A673 (cell line): ENCODE results near the gene ATG4B. TPM values are rescaled to one million over a fixed set of nuclear protein-coding genes. Genes with fewer than 3 reads are reported as not detected.

Experiments used
- BruUV-seq: library from RNA; stranded (reverse); fragments of 400-500 nt; replicated peaks from 2 replicates; lab custom pipeline; 2021; lab: Mats Ljungman, UMichigan
- CTCF ChIA-PET: fragments of 300-600 bp; sonication (Branson Sonifier 250); formaldehyde crosslinking; loops from one replicate; lab custom pipeline; 2022; ENCODE audit warnings: antibody characterized with exemption; lab: Charles Lee
- POLR2A ChIA-PET: fragments of 300-600 bp; sonication (Branson Sonifier 250); formaldehyde crosslinking; loops from one replicate; lab custom pipeline; 2022; ENCODE audit warnings: antibody characterized with exemption; ENCODE audit not compliant: low non-redundant PET; lab: Charles Lee
- DNase-seq: peaks from one replicate; pipeline ENCODE4 v3.0.0-alpha.2; 2015; ENCODE audit warnings: low spot score
- H3K27ac ChIP-seq: fragments of 200-600 bp; sonication (generic); 2 replicates; pipeline ENCODE4 v1.5.1; 2016; ENCODE audit warnings: mixed run types, low read depth, mild to moderate bottlenecking, mixed read lengths, antibody characterized with exemption, low read length; ENCODE audit not compliant: poor library complexity, severe bottlenecking
- H3K27me3 ChIP-seq: fragments of 200-600 bp; sonication (generic); replicated peaks from 2 replicates; pipeline ENCODE4 v1.6.1; 2017; ENCODE audit warnings: mixed run types, low read depth, mild to moderate bottlenecking, mixed read lengths, antibody characterized with exemption, low read length; ENCODE audit not compliant: insufficient read depth, poor library complexity
- H3K36me3 ChIP-seq: fragments of 200-600 bp; sonication (generic); 2 replicates; pipeline ENCODE4 v1.6.1; 2016; ENCODE audit warnings: mixed run types, mild to moderate bottlenecking, mixed read lengths, antibody characterized with exemption, low read length; ENCODE audit not compliant: insufficient read depth, poor library complexity, severe bottlenecking
- H3K4me1 ChIP-seq: fragments of 200-600 bp; sonication (generic); 2 replicates; pipeline ENCODE4 v1.6.1; 2017; ENCODE audit warnings: mixed run types, mild to moderate bottlenecking, mixed read lengths, antibody characterized with exemption, low read length; ENCODE audit not compliant: insufficient read depth, poor library complexity, severe bottlenecking
- H3K4me3 ChIP-seq: fragments of 200-600 bp; sonication (generic); 2 replicates; pipeline ENCODE4 v1.5.1; 2016; ENCODE audit warnings: low read depth, mixed run types, mild to moderate bottlenecking, mixed read lengths, low read length; ENCODE audit not compliant: poor library complexity, severe bottlenecking
- H3K9me3 ChIP-seq: fragments of 200-600 bp; sonication (generic); 2 replicates; pipeline ENCODE4 v1.6.1; 2016; ENCODE audit warnings: mixed run types, low read depth, mild to moderate bottlenecking, mixed read lengths, antibody characterized with exemption, low read length; ENCODE audit not compliant: poor library complexity, severe bottlenecking
- EZH2 ChIP-seq: fragments of 200-600 bp; sonication (generic); IDR thresholded peaks from 2 replicates; pipeline ENCODE4 v1.6.1; 2017; ENCODE audit warnings: borderline replicate concordance, low read depth, mild to moderate bottlenecking, mixed read lengths, antibody characterized with exemption, low read length; ENCODE audit not compliant: poor library complexity, severe bottlenecking
- intact Hi-C: fragments of 100-400 bp; cut with micrococcal nuclease; formaldehyde crosslinking; loops from one replicate; pipeline ENCODE4 v1.10.0; 2022; ENCODE audit not compliant: unreplicated experiment
- total RNA-seq: library from RNA; stranded (reverse); gene quantifications from 2 replicates; pipeline ENCODE4 v1.2.3, GENCODE V29; 2021
- TF ChIP-seq, protein P1 (sequence below): fragments of 300-800, 200-600 bp; sonication (generic); conservative IDR thresholded peaks from 2 replicates; pipeline ENCODE4 v1.5.1; 2017; ENCODE audit warnings: low read depth, mild to moderate bottlenecking, antibody characterized with exemption, low read length, moderate library complexity, mixed read lengths

ATG4B gene
- total RNA-seq, 1 experiment from 2014 or later: 102 TPM

DNA sequence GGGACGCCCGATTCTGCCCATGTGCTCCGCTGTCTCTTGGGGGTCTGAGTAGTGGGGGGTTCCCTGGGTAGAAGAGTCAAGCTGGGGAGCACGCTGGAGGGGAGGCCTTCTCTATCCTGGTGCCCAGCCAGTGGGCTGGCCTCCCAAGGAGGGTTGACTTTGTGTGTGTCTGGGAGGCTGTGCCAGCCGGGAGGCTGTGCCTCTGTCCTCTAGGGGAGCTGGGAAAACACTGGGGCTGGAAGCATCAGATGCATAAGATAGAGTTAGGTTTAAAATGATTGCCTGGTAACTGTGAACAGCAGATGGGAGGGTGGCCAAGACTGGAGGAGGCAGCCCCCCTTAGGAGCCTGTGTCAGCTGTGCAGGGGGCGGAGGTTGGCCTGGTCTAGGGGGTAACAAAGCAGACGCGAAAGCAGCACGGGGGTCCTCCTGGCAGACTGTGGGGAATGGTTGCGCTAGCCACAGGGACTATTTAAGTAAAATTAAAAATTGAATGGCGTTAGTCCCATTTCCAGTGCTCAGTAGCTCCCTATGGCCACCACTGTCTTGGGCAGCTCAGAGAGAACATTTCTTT is 65.6 kb downstream of the ATG4B start:
- H3K36me3 ChIP-seq: peaks cover 33% of the 10 kb centered on the region
- CTCF ChIA-PET: no interaction called here
- POLR2A ChIA-PET: no interaction called here
- intact Hi-C loops: loop anchor here (10.0 kb wide), 1 partner anchor 182 kb away; no protein-coding TSS in a partner anchor
- H3K9me3 ChIP-seq: peaks cover 11% of the 10 kb centered on the region
- H3K4me3 ChIP-seq: peak overlapping the region; percentile 94
- peak; percentile 48 for DNase-seq
- peak overlapping the region; percentile 72 for H3K27ac ChIP-seq
- H3K4me1 ChIP-seq: peaks cover 9% of the 10 kb centered on the region
- no peak for TF ChIP-seq EZH2
- TF ChIP-seq, protein P1, sequence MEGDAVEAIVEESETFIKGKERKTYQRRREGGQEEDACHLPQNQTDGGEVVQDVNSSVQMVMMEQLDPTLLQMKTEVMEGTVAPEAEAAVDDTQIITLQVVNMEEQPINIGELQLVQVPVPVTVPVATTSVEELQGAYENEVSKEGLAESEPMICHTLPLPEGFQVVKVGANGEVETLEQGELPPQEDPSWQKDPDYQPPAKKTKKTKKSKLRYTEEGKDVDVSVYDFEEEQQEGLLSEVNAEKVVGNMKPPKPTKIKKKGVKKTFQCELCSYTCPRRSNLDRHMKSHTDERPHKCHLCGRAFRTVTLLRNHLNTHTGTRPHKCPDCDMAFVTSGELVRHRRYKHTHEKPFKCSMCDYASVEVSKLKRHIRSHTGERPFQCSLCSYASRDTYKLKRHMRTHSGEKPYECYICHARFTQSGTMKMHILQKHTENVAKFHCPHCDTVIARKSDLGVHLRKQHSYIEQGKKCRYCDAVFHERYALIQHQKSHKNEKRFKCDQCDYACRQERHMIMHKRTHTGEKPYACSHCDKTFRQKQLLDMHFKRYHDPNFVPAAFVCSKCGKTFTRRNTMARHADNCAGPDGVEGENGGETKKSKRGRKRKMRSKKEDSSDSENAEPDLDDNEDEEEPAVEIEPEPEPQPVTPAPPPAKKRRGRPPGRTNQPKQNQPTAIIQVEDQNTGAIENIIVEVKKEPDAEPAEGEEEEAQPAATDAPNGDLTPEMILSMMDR: no peak
- no TSS peak for BruUV-seq
- H3K27me3 ChIP-seq: no peaks in the 10 kb centered on the region

DNA sequence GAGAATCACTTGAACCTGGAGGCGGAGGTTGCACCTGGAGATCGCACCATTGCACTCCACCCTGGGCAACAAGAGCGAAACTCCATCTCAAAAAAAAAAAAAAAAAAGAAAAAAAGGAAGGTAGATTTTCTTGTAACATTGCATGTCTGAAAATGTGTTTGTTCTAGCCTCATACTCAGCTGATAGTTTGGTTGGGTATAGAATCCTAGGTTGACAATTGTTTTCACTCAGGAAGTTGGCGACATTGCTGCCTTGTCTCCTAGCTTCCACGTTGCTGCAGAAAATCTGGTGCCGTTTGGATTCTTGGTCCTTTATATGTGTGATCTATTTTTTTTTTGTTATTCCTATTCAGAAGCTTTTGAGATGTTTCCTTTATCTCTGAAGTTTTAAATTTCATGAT is 69.0 kb downstream of the ATG4B start:
- peaks cover 11% of the 10 kb centered on the region for H3K9me3 ChIP-seq
- intact Hi-C loops: loop anchor here (10.0 kb wide), 1 partner anchor 178 kb away; no protein-coding TSS in a partner anchor
- H3K4me1 ChIP-seq: peaks cover 3% of the 10 kb centered on the region
- TF ChIP-seq, protein P1: no peak
- TF ChIP-seq EZH2: no peak
- ChIA-PET POLR2A (no interaction called here), CTCF (no interaction called here)
- H3K27ac ChIP-seq: no peak overlapping the region
- peak; percentile 34 for DNase-seq
- H3K36me3 ChIP-seq: peaks cover 62% of the 10 kb centered on the region
- no peaks in the 10 kb centered on the region for H3K27me3 ChIP-seq
- H3K4me3 ChIP-seq: no peak overlapping the region
- BruUV-seq: no TSS peak

- BruUV-seq: no TSS peak
- Histone ChIP-seq H3K36me3 (peaks cover 82% of the 10 kb centered on the region), H3K4me1 (no peaks in the 10 kb centered on the region), H3K27ac (no peak overlapping the region), H3K4me3 (no peak overlapping the region), H3K9me3 (peaks cover 11% of the 10 kb centered on the region), H3K27me3 (no peaks in the 10 kb centered on the region)
- no peak for DNase-seq
- no peak for TF ChIP-seq EZH2
- TF ChIP-seq, protein P1: no peak
- CTCF ChIA-PET: interaction anchor here (0.5 kb wide), 1 partner anchor 43 kb away, joined by 3 read pairs; no protein-coding TSS in a partner anchor
- intact Hi-C loops: loop anchor here (10.0 kb wide), 1 partner anchor 176 kb away; no protein-coding TSS in a partner anchor
- POLR2A ChIA-PET: no interaction called here
These were observed 71.4 kb downstream of the ATG4B start for GRCh38 chr2:241708879-241709278.
